Keratinocyte (primary cell): ENCODE data around the gene GOT2. TPM values are rescaled to one million over a fixed set of nuclear protein-coding genes. Genes with fewer than 3 reads are reported as not detected.
"Not testable (repeated sequence)": the region's sequence is repeated elsewhere in the genome, so short reads cannot be mapped to it uniquely, and the experiment has no call there.

Experiments
- DNase-seq: peaks from one replicate; pipeline ENCODE4 v3.0.0-alpha.2; 2011; ENCODE audit warnings: low read depth, missing footprints, low spot score
- FAIRE-seq: peaks from 2 replicates; lab custom pipeline; 2011; peaks lifted over from hg19 to GRCh38; lab: Jason Lieb, UNC
- H2AFZ ChIP-seq: 2 replicates; pipeline ENCODE4 v1.6.0; 2012; ENCODE audit warnings: low read length, control low read depth, inconsistent platforms; ENCODE audit not compliant: control insufficient read depth
- H3K27ac ChIP-seq: 2 replicates; pipeline ENCODE4 v1.5.1; 2011; ENCODE audit warnings: low read length; ENCODE audit not compliant: control insufficient read depth, insufficient read depth
- H3K27me3 ChIP-seq: 3 replicates; pipeline ENCODE4 v1.6.0; 2011; ENCODE audit warnings: low read length; ENCODE audit not compliant: control insufficient read depth, insufficient read depth; ENCODE audit errors: extremely low read depth
- H3K36me3 ChIP-seq, 2 experiments: 2 replicates in 1 of 2; 3 replicates in 1 of 2; pipeline ENCODE4 v1.5.1; 2011; ENCODE audit warnings: low read length in 2 of 2, mild to moderate bottlenecking in 1 of 2; ENCODE audit not compliant: control insufficient read depth in 2 of 2, insufficient read depth in 2 of 2; ENCODE audit errors: extremely low read depth in 1 of 2
- H3K4me1 ChIP-seq: 3 replicates; pipeline ENCODE4 v1.5.1; 2011; ENCODE audit warnings: low read length; ENCODE audit not compliant: control insufficient read depth, insufficient read depth; ENCODE audit errors: extremely low read depth
- H3K4me2 ChIP-seq: 3 replicates; pipeline ENCODE4 v1.6.0; 2011; ENCODE audit warnings: low read depth, low read length; ENCODE audit not compliant: control insufficient read depth, insufficient read depth; ENCODE audit errors: extremely low read depth
- H3K4me3 ChIP-seq, 3 experiments: fragments of 200-600 bp in 1 of 3; sonication (generic) in 1 of 3; 2 replicates in 2 of 3; 3 replicates in 1 of 3; pipeline ENCODE4 v1.5.1; 2011 to 2016; ENCODE audit warnings: low read length in 3 of 3, mild to moderate bottlenecking in 3 of 3, control low read depth in 2 of 3, inconsistent platforms in 1 of 3, low read depth in 1 of 3, mixed read lengths in 1 of 3, mixed run types in 1 of 3, moderate library complexity in 1 of 3; ENCODE audit not compliant: control insufficient read depth in 2 of 3, insufficient read depth in 2 of 3; ENCODE audit errors: extremely low read depth in 1 of 3
- H3K79me2 ChIP-seq: 2 replicates; pipeline ENCODE4 v1.6.0; 2012; ENCODE audit warnings: low read length; ENCODE audit not compliant: control insufficient read depth, insufficient read depth
- H3K9ac ChIP-seq: 3 replicates; pipeline ENCODE4 v1.6.0; 2011; ENCODE audit warnings: low read length; ENCODE audit not compliant: control insufficient read depth, insufficient read depth; ENCODE audit errors: extremely low read depth
- H3K9me1 ChIP-seq: 3 replicates; pipeline ENCODE4 v1.6.0; 2011; ENCODE audit warnings: low read length; ENCODE audit not compliant: control insufficient read depth, insufficient read depth; ENCODE audit errors: extremely low read depth
- H3K9me3 ChIP-seq: 2 replicates; pipeline ENCODE4 v1.5.1; 2012; ENCODE audit warnings: low read depth, low read length; ENCODE audit not compliant: control insufficient read depth
- H4K20me1 ChIP-seq: 3 replicates; pipeline ENCODE4 v1.6.0; 2011; ENCODE audit warnings: low read length; ENCODE audit not compliant: control insufficient read depth, insufficient read depth; ENCODE audit errors: extremely low read depth
- EZH2 ChIP-seq: IDR thresholded peaks from one replicate; pipeline ENCODE4 v1.6.1; 2012; ENCODE audit warnings: inconsistent platforms, mild to moderate bottlenecking, low read length, moderate library complexity
- dilution Hi-C: fragments of 300-500 bp; cut with MboI; formaldehyde crosslinking; loops from one replicate; pipeline ENCODE4 v1.7.0; 2020; ENCODE audit warnings: low sequenced_read_pairs; ENCODE audit not compliant: extremely low pct_ligation_motif_present
- polyA minus RNA-seq, 3 experiments: library from RNA; depleted of rRNA, polyadenylated mRNA; stranded (reverse); fragments of >200 nt; gene quantifications; 1 replicate in 1 of 3; 2 replicates in 1 of 3; 3 replicates in 1 of 3; pipeline ENCODE4 v1.2.3, GENCODE V29; 2011
- polyA plus RNA-seq, 5 experiments: library from polyadenylated mRNA; depleted of rRNA in 3 of 5; stranded (reverse) in 3 of 5; stranded (forward) in 1 of 5; unstranded in 1 of 5; fragments of >200 nt; gene quantifications; 1 replicate in 1 of 5; 2 replicates in 3 of 5; 3 replicates in 1 of 5; pipeline versions ENCODE4 v1.2.1 to v1.2.3, GENCODE V29; 2011 to 2012; ENCODE audit warnings: missing spikeins in 2 of 5, low read depth in 1 of 5, low replicate concordance in 1 of 5
- TF ChIP-seq, protein P1 (sequence below), 3 experiments: IDR thresholded peaks in 1 of 3; conservative IDR thresholded peaks in 1 of 3; optimal IDR thresholded peaks in 1 of 3; 2 replicates in 2 of 3; 3 replicates in 1 of 3; pipeline versions ENCODE3 to v1.5.1; 2011; ENCODE audit warnings: low read length in 3 of 3, mild to moderate bottlenecking in 3 of 3, moderate library complexity in 2 of 3, control low read depth in 1 of 3, inconsistent platforms in 1 of 3; ENCODE audit not compliant: insufficient read depth in 2 of 3; ENCODE audit errors: extremely low read depth in 1 of 3

GOT2 gene
- 46.2 to 174 TPM (median 99.2 TPM) in 3 replicates for polyA plus RNA-seq
- 30.6 TPM for polyA plus RNA-seq (2011; ENCODE audit: low read depth)
- polyA plus RNA-seq (2011; cell fraction: cytosol; rRNA removed): 141 and 184 TPM in 2 replicates
- 153 and 156 TPM in 2 replicates for polyA plus RNA-seq (2011; cell fraction: nucleus; rRNA removed)
- polyA plus RNA-seq (2012; ENCODE audit: low replicate concordance): 81.5 and 149 TPM in 2 replicates
- polyA minus RNA-seq: 55.8 to 120 TPM (median 100 TPM) in 3 replicates
- 196 TPM for polyA minus RNA-seq (2011; cell fraction: cytosol; rRNA and poly(A)+ RNA removed)
- polyA minus RNA-seq (2011; cell fraction: nucleus; rRNA and poly(A)+ RNA removed): 52.1 and 90.0 TPM in 2 replicates

DNA sequence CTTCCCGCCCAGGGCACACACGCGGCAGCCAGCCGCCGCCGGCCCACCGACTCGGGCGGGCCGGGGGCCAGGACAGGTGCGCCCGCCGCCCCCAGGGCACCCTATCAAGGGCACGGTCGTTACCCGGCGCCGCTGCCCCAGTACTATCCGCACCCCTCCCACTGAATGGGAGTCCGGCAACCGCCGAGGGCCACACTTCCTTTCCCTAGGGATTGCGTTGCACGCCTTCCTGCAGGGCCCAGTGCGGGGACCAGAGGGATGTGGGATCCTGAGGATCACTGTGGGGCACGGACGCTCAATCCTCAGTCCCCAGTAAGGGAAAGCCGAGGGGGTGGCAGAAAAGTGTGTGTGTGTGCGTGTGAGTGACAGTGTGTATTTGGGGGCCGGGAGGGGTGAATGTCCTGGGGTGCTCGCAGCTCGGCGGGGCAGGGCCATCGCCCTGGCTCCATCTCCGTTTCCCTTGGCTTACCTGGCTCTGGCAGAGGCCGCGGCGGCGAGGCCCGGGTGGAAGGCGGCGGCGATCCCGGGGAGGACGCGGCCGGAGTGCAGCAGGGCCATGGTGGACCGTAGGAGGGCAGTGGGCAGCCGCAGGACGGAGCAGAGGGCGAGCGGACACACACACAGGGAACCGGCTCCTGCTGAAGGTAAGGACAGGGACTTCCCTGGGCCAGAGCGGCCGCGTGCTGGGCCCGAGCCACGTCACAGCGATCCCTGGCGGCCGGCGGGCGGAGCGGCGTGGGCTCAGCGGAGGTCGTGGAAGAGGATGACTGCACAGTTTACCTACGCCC is at the start of gene GOT2:
TSS of gene GOT2 (minus strand) at position 646 of the 788 bp plus-strand sequence. CDS start at position 558, 88 bp downstream.
- H3K79me2 ChIP-seq: peaks cover 52% of the 10 kb centered on the region
- FAIRE-seq: peak; percentile 57
- dilution Hi-C loops: no loop called here

DNA sequence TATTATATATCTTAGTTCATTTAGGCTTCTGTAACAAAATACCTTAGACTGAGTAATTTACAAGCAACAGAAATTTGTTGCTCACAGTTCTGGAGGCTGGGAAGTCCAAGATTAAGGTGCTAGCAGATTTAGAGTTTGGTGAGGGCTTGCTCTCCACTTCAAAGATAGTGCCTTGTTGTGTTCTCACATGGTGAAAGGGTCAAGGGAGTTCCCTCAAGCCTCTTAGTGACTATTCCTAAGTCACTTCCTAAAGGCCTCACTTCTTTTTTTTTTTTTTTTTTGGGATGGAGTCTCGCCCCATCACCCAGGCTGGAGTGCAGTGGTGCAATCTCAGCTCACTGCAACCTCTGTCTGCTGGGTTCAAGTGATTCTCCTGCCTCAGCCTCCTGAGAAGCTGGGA is 45.2 kb upstream of the GOT2 start:
- FAIRE-seq, H3K4me3 ChIP-seq, H3K36me3 ChIP-seq, H3K27ac ChIP-seq, H3K4me2 ChIP-seq, H3K9me1 ChIP-seq, DNase-seq, dilution Hi-C loops, H3K9me3 ChIP-seq, H3K4me1 ChIP-seq, H3K9ac ChIP-seq, H3K27me3 ChIP-seq, H2AFZ ChIP-seq, H3K79me2 ChIP-seq, H4K20me1 ChIP-seq: not testable (repeated sequence)

More for the DNA sequence above, at the start of gene GOT2:
- peaks cover 36% of the 10 kb centered on the region for H3K4me1 ChIP-seq
- peak within 1 kb of the TSS; percentile 97 for H2AFZ ChIP-seq
- H4K20me1 ChIP-seq: peaks cover 7% of the 10 kb centered on the region
- H3K9me3 ChIP-seq: no peaks in the 10 kb centered on the region
- H3K27me3 ChIP-seq: no peaks in the 10 kb centered on the region
- peak; percentile 19 for DNase-seq
- peak within 1 kb of the TSS; percentile 87 for H3K9ac ChIP-seq
- peak within 1 kb of the TSS; percentile 78 for H3K27ac ChIP-seq
- TF ChIP-seq, protein P1, sequence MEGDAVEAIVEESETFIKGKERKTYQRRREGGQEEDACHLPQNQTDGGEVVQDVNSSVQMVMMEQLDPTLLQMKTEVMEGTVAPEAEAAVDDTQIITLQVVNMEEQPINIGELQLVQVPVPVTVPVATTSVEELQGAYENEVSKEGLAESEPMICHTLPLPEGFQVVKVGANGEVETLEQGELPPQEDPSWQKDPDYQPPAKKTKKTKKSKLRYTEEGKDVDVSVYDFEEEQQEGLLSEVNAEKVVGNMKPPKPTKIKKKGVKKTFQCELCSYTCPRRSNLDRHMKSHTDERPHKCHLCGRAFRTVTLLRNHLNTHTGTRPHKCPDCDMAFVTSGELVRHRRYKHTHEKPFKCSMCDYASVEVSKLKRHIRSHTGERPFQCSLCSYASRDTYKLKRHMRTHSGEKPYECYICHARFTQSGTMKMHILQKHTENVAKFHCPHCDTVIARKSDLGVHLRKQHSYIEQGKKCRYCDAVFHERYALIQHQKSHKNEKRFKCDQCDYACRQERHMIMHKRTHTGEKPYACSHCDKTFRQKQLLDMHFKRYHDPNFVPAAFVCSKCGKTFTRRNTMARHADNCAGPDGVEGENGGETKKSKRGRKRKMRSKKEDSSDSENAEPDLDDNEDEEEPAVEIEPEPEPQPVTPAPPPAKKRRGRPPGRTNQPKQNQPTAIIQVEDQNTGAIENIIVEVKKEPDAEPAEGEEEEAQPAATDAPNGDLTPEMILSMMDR (optimal IDR thresholded peaks at IDR 0.05 in 1 of 3, IDR thresholded peaks at IDR 0.05 in 1 of 3, conservative IDR thresholded peaks at IDR 0.05 in 1 of 3; ENCODE audit: extremely low read depth in 1 of 3, insufficient read depth in 2 of 3, low read length in 3 of 3): peak; percentile 91 to 99 (median 96)
- no peak for TF ChIP-seq EZH2
- H3K4me2 ChIP-seq: peak within 1 kb of the TSS; percentile 85
- peak within 1 kb of the TSS; percentile 73 to 92 (median 86) for H3K4me3 ChIP-seq
- H3K36me3 ChIP-seq: peaks cover 0 to 8% of the 10 kb centered on the region in 2 experiments
- H3K9me1 ChIP-seq: no peaks in the 10 kb centered on the region
